ENCODE data around the gene MTRF1.

Gene MTRF1

DNA sequence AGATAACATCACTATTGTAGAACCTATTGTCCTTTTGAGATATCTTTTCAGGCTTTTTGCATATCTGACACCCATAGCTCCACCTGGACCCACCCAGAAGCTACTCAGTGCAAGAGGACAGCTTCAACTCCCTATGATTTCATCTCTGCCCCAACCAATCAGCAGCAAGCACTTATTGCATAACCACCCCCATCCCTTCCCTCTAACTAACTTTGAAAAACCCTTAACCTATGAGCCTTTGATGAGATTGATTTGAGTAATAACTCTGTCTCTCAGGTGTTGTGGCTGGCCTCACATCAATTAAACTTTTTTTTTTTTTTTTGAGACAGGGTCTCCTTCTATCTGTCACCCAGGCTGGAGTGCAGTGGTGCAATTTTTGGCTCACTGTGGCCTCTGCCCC is 13.4 kb upstream of the MTRF1 start:
- no peak for DNase-seq

DNA sequence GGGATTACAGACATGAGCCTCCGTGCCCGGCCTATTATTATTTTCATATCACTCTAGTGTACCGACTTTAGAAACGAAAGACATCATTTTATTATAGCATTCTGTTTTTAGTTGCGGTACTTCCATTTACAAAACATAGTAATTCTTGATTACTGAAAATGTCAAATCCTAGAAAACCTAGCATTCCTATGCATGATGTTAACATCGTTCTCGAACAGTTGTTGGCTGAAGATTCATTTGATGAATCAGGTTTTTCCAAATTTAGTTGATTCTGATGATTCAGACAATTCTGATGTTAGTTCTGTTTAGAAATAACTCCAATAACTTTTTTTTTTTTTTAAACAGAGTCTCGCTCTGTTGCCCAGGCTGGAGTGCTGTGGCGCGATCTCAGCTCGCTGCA is 11.5 kb upstream of the MTRF1 start:
- no peak for DNase-seq

DNA sequence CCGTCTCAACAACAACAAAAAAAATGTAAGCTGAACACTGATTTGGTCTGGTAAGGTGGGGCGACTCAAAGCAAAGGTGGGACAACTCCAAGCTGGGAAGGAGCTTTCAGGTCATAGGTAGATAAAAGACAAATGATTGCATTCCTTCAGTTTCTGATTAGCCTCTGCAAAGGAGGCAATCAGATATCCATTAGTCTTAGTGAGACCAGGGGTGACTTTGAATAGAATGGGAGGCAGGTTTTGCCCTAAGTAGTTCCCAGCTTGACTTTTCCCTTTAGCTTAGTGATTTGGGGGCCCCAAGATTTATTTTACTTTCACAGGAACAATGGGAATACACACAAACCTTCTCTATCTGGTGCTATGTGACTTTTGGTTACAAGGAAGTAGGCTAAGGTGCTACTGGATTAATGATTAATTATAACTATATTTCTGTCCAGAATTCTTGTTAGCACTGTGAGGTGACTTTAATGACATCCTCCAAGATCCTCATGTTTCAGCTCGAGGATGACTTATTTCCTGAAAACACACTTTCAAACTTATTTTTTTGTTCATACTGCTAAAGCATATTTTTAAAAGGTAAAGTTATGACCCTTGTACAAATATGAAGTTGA is 10.6 kb upstream of the MTRF1 start:
- no peak for DNase-seq

DNA sequence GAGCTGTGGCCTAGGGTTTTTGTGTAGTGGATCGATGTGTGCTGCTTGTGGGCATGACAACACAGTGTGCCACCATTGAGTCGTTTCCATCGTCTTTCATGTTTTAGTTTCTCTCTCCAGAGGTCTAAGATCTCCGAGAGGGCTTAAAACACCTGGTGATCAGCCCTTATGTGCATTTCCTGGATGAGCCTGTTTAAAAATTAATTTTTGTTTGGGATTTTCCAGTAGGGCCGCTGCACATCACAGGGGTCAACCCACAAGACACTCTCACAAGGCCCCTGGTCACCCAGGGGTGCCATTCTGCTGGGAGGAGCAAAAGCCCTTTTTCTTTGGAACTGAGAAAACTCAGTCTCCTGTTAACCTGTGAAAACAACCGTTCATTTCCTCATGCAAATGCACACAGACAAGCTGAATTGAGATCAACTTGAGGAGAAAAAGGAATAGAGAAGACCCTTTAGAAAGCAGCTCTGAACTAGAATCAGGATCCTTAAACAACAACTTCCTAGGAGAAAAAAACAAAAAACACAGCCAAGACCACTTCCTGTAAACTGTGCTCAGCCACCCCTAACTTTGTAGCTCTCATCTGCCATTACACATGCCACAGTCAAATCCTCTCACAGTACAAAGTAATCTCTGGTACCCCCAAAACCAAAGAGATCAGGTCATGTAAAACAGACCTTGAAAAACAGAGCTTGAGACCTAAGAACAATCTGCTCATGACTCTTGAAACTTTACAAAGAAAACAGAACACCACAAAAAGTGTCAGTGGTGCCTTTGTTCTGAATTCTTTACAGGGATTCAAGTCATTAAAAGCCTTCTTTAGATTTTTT is 8.3 kb upstream of the MTRF1 start:
- DNase-seq: no peak

DNA sequence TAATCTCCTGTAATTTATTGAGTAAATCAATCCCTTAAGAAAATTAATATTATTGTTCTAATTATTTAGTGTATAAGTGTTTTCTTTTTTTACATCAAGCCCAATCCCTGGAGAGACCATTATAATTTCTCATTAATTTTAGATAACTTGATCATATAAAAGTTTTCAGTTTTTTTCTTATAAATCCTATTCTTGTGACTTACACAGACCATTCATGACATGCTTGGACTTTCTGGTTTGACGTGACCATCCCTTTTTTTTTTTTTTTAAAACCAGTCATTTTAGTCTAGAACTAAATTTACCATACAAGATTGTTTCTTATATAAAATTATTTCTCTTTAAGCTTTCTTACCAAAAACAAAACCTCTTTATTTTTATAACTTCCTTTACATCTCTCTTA is 5.4 kb upstream of the MTRF1 start:
- DNase-seq: no peak

DNA sequence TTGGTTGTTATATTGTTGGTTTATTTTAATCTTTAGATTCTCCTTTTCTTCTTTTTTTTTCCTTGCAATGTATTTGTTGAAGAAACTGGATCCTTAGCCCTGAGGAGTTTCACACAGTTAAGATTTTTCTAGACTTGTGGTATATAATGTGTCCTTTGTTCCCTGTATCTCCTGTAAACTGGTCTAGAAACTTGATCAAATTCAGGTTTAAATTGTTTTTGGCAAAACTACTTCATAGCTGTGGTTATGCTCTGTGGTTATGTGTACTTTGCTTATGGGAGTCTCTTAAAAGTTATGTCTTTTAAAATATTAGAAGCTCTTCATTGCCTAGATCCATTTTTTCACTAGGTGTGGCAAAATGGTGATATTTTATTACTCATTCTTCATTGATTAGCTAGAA is 3.7 kb upstream of the MTRF1 start:
- DNase-seq: no peak

DNA sequence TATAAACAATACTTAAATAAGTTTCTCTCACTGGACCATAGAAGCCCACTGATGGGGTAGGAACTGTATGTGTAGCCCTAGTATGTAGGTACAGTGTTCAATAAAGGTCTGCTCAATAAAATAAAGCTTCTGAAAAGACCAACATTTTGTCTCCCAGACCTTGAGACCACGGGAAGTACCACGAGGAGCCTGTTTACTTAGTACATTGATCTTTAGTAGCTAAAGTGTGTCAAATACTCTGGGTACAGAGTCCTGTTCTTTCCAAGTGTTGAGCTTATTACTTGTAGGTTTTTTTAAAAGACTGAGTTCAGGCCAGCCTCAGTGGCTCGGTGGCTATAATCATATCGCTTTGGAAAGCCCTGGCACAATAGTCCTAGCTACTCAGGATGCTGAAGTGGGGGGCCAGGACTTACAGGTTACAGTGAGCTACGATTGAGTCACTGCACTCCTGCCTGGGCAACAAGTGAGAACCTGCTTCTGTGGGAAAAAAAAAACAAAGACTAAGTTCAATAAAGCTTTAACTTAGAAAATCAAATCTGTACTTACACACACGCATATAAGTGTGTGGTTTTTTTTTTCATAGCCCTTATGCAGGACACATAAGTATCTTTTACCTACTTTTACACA is 3.4 kb downstream of the MTRF1 start:
- DNase-seq: no peak

DNA sequence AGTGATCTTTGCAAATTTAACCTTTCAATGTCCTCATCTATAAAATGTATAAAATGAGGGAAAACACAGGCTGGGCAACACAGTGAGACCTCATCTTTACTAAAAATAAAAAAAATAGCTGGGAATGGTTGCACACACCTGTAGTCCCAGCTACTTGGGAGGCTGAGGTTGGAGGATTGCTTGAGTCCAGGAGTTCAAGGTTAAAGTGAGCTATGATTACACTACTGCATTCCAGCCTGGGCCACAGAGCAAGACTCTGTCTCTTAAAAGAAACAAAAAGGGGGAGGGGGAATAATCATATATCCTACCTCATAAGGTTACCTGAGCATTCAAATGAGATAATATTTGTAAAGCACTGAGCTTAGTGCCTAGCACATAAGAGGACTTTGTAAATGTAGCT is 5.8 kb downstream of the MTRF1 start:
- no peak for DNase-seq

DNA sequence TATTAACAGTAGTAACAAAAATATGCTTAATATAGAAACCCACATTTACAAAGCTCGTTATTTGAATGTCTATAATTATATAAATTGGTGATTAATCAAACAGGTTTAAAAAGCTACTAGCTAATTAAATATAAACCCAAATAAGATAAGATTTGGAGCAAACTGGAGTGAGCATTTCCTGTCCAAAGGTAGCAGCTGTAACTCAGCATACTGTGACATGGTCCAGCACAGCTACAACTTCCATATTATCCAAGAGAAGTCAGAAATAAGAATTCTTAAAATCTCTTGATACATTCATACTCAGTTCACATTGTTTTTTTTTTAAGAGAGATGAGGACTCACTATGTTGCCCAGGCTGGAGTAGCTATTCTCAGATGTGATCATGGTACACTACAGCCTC is 8.5 kb downstream of the MTRF1 start:
- DNase-seq: no peak

DNA sequence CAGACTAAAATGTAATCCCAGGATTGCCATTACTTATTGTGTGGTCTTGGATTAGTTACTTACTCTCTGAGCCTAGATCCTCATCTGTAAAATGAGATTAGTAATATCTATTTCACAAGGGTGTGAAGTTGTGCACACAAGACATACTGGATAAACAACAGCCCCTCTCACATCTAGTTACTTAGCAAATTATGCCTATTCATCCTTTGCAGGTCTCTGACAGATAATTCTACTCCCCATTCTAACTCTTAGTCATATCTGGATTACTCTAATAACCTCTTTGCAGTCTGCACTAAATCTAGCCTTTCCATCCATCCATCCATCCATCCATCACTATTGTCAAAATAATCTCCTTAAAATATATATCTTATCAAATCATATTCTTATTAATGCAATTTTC is 12.4 kb downstream of the MTRF1 start:
- DNase-seq: no peak

DNA sequence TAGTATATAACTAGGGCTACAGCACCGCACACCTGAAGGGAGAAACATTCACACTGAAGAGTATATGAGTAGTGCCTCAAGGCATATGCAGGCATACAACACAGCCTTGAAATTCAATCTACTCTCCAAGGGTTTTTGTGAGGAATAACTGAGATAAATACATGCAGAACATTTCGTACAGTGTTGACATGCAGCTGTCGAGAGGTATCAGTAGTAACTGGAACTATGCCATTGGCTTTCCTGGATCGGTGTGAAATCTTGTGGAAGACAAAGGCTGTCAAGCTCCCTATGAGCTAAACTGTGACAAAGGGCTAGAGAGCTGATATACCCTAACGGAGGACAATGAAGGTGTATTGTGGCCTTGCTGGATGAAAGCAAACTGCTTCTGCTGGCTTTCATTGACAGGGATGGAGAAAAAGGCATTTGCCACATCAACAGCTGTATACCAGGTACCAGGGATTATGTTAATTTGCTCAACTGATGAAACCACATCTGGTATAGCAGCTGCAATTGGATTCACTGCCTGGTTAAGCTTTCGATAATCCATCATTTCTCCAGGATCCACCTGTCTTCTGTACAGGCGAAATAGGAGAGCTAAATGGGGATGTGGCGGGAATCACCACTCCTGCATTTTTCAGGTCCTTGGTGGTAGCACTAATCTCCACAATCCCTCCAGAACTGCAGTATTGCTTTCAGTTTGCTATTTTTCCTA is 16.3 kb downstream of the MTRF1 start:
- no peak for DNase-seq

DNA sequence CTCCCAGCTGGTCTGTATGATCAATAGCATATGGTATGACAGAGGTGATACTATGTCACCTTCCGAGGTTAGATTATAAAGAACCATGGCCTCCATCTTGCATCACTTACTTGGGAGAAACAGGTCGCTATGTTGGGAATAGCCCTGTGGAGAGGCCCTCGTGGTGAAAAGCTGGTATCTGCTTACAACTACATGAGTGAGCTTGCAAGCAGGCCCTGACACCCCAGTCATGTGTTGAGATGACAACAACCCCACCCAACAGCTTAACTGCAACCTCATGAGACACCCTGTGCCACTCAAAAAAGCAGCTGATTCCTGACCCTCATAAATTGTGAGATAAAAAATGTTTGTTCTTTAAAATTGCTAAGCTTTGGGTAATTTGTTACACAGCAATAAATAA is 18.8 kb downstream of the MTRF1 start:
- DNase-seq: no peak

DNA sequence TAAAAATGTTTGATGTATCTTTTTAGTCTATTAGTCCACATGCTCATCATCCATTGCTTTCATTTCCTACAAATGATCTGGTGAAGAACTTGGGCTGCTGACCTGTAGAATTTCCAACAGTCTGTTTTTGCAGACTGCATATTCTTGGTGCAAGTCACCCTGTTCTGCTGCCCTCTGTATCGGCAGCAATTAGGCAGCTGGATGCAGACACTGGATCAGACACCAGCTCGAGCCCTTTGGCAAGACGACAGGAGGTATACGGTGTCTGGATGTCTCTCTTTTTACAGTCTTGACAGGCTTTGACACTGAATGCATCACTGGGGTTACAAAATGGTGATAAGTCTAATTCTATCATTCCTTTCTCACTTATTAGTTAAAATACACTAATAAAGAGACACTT is 21.8 kb downstream of the MTRF1 start:
- no peak for DNase-seq

DNA sequence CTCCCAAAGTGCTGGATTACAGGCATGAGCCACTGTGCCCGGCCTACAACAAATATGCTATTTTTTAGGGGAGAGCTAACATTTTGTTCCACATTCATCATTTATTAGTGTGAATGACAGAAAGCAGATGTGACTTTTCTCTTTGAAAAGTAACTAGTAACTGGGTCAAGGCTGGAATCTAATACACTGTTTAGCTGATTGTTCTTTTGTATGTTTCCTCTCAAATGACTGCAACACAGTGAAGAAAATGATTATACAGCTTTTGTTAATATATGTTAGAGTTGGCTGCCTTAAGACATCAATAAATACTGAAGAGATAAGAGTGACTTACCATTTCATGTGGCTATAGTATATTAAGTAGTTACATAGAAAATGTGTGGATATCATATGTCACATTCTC is 27.0 kb downstream of the MTRF1 start:
- no peak for DNase-seq

DNA sequence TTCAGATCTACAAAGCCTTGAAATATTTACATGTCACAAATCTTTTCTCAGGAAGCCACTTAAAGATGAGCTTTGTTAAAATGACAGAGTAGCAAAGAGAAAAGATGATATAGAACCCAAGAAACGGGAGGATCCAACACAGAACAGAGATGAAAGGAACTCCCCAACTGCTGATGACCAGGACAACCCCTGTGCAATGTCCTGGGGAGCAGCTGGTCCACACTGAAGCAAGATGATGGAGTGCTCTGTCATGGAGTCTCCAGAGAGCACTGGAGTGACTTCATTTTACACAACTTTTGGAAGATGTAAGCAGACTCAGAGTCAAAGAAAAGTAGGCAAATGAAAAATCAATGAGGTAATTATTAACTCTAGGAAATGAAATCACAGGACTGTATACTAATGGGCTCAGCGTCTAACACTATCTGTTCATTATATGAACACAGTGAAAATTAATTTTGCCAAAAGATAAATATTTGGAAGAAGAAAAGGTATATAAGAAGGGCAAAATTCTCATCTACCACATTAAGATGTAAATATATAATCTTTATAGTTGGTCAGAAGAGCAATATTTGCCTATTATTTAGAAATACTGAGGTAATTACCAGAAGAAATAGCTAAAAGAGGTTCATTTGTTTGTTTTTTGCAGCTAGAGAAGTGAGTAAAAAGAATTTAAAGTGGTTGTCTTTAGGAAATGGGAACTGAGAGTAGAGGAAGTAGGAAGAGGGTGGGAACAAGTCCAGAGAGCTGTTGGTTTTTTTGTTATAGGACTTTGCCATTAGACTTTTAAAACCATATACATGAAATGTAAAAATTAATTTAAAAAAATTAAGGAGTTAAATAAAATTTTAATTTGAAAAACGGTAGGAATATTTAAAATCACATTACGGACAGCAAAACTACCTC is 30.5 kb downstream of the MTRF1 start:
- no peak for DNase-seq

DNA sequence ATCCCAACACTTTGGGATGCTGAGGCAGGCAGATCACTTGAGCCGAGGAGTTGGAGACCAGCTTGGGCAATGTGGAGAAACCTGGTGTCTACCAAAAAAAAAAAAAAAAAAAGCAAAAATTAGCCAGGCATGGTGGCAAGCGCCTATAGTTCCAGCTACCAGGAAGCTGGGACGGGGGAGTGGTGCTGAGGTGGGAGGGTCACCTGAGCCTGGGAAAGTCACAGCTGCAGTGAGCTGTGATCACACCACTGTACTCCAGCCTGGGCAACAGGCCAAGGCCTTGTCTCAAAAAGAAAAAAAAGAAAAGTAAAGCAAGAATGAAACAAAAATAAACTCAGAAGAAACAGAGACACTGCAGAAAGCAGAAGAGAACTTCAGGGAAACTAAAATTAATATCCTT is 31.6 kb downstream of the MTRF1 start:
- no peak for DNase-seq

DNA sequence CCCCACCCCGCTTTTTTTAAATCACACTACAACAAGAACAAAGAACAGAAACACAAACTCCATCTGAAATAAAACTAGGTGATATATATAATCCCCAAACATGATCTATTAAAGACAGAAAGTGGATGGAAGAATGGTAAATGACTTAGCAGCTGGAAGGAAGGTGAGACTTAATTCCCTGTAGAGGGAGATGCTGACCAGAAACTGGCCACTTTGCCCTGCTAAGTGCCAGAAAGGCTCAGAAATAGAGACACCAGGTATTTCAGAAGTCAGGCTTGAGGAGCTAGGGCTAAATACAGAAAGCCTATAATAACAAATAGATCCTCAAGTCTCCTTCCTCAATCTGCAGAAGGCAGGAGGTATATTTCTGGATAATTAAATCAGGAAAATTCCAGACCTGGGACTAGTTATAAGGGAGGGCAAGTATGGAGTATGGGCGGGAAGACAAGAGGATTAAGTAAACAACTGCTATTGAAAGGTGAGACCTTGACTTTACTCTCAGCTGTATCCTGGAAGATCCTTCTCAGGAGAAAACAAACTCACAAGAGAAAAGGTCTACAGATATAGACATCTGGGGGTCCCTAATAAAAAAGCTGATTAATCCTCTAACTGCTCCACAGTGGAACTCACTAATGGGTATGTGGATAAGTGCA is 32.2 kb downstream of the MTRF1 start:
- DNase-seq: no peak

DNA sequence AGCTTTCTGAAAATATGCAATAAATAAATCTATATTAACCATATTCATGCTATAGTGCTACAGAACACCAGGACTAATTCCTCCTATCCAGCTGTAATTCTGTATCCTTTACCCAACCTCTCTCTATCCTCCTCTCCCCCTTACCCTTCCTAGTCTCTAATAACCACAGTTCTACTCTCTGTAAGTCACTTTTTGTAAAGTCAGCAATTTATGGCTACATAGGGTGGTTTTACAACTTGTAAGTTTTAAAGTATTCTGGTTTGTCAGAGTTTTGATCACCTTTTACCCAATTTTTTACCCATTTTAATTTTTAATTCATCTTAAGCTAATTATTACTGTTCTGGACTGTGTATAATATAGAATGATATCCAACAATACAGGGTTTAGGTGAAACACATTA is 34.0 kb downstream of the MTRF1 start:
- DNase-seq: no peak

DNA sequence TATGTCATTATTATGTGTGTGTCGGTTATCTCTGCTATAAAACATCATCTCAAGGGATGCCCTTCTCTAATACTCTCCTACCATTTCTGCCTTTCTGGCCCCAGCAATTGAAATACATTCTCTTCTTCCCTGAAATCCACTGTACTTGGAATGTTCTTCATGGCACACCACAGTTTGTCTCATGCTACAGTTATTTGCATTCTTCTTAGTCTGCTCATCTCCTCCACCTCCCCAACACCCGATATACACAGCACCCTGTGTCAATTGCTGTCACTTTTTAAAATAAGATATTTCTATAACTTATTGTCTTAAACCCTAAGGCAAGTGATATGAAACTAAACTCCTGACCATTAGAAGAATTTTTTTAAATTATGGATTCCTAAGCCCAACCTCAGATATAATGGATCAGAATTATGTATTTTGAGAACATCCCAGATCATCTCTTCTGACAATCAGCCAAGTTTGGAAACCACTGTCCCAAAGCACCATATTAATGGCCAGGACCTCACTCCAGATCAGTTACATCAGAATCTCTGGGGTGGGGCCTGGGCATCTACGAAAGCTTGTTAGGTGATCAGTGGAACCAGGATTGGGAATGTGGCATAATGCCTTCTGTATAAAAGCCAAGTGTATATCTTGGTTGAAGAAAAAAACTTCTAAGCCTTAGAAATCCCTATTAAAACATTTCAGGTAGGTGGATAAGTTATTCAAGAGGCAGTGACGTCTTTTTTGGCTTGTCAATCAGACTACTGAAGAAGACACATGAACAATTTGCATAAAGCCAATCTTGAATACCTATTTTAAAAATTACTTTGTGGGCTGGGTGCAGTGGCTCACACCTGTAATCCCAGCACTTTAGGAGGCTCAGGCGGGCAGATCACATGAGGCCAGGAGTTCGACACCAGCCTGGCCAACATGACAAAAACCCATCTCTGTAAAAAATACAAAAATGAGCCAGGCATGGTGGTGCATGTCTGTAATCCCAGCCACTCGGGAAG is 39.0 kb downstream of the MTRF1 start:
- no peak for DNase-seq

DNA sequence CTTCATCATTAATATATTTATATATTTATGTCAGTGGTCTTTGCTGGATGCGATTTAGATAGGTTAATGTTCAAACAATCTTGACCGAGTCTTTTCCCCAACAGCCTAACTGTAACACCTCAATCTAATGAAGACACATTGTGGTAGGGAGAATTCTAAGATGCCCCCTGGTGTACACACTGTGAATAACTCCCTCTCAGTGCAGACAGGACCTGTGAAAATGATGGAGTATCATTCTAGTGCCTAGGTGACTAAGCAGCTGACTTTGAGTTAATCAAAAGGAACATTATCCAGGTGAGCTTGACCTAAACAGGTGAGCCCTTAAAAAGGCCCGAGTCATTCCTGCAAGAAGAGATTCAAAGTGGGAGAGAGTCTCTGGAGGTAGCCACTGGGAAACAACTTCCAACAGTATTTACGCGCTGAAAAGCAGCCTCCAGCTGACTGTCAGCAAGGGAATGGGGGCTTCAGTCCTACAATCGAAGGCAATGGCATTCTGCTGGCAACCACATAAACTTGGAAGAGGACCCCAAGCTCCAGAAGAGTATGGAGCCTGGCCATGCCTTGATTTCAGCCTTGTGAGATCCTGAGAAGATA is 41.0 kb downstream of the MTRF1 start:
- DNase-seq: peak; percentile 33
